HL-60/S4 (cell line): ENCODE results near the gene AP5M1.
"Not testable (repeated sequence)": the region's sequence is repeated elsewhere in the genome, so short reads cannot be mapped to it uniquely, and the experiment has no call there.

Experiments used
- in situ Hi-C: fragments of 300-500 bp; cut with MboI; formaldehyde crosslinking; loops from 2 replicates; pipeline ENCODE4 v1.14.3; 2022; ENCODE audit warnings: low sequenced_read_pairs

Gene AP5M1, protein sequence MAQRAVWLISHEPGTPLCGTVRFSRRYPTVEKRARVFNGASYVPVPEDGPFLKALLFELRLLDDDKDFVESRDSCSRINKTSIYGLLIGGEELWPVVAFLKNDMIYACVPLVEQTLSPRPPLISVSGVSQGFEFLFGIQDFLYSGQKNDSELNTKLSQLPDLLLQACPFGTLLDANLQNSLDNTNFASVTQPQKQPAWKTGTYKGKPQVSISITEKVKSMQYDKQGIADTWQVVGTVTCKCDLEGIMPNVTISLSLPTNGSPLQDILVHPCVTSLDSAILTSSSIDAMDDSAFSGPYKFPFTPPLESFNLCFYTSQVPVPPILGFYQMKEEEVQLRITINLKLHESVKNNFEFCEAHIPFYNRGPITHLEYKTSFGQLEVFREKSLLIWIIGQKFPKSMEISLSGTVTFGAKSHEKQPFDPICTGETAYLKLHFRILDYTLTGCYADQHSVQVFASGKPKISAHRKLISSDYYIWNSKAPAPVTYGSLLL

GRCh38 chr14:57268161-57269069 lies at the start of gene AP5M1, which contains the start of gene EXOC5:
Gene AP5M1, plus strand, starts transcription at chr14:57268971. Its CDS starts 344 bp downstream, at chr14:57269315.
Gene EXOC5, minus strand, starts transcription at chr14:57268905. Its CDS starts 257 bp downstream, at chr14:57268648.
- in situ Hi-C loops: no loop called here

DNA sequence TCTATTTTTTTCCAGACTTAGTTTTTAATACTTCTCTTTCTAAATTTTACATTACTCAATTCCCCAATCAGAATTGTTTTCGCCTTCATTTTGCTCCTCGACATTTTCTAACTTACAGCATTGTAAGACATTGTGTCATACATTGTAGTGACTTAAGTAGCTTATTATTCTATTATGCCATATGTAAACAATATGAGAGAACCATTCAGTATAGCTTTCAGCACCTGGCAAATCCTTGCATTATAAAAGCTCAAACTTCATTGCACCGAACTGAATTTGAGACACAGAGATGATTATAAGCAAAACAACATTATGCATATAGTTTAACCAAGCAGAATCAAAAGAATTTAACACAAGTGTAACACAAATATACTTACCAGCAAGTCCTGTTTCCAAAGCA lies 46.8 kb upstream of the AP5M1 start:
- in situ Hi-C loops: no loop called here

DNA sequence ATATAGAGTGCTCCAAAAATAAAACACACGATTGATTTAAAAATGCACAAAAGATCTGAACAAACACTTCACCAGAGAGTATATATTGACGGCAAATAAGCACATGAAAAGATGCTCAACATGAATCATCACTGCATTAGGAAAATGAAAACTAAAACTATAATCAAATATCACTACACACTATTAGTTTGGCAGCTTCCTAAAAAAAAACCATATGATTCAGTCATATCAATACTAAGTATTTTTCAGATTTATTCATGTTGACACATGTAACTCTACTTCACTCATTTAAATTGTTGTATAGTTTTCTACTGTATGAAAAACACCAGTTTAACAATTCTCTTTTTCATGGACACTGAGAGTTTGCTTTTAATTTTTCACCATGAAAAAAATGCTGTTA lies 41.7 kb upstream of the AP5M1 start:
- in situ Hi-C loops: no loop called here

GRCh38 chr14:57228320-57228719 lies 40.5 kb upstream of the AP5M1 start:
- in situ Hi-C loops: not testable (repeated sequence)

DNA sequence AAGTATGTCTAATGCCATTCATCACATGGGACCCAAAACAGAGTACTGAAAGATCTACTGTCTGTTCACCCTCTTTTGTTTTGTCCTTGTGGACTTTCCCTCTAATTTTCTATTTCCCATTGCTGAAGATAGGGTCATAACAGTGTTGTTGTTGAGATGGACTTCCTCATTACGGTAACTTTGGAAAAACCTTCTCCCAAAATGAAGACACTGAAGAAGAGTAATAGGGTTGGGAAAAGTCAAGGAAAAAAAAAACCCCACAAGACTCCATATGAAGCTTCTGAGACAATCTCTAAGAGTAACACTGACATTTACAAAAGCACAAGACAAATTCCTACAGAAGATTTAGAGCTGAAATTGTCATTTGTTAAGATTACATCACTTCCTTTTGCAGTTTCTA lies 36.8 kb upstream of the AP5M1 start:
- in situ Hi-C loops: no loop called here

- in situ Hi-C loops: not testable (repeated sequence)
These were observed 28.7 kb upstream of the AP5M1 start for GRCh38 chr14:57240115-57240514.

DNA sequence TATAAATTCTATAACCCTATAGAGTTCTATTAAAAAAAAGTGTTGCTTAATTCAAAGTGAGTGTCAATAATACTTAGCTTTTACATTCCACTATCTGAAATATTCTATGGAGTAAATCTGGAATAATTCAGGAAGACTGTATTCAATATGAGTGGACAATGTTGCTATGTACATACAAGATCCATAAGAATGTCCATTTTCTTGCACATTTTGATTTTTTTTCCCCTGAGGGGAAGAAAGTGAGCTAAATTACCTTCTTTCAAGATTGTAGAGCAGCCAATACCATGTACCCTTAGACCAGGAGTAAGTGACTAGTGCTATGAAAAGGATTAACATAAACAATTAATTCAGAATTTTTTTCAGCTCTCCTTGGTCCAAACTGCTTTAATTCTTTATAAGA lies 25.5 kb upstream of the AP5M1 start:
- in situ Hi-C loops: no loop called here

- in situ Hi-C loops: no loop called here
These were observed 24.7 kb upstream of the AP5M1 start for GRCh38 chr14:57244106-57244505.

- in situ Hi-C loops: no loop called here
These were observed 22.8 kb upstream of the AP5M1 start for GRCh38 chr14:57245941-57246340.

GRCh38 chr14:57246933-57247657 lies 21.7 kb upstream of the AP5M1 start:
- in situ Hi-C loops: no loop called here

GRCh38 chr14:57254884-57255283 lies 13.9 kb upstream of the AP5M1 start:
- in situ Hi-C loops: no loop called here

GRCh38 chr14:57258221-57258620 lies 10.6 kb upstream of the AP5M1 start:
- in situ Hi-C loops: not testable (repeated sequence)

DNA sequence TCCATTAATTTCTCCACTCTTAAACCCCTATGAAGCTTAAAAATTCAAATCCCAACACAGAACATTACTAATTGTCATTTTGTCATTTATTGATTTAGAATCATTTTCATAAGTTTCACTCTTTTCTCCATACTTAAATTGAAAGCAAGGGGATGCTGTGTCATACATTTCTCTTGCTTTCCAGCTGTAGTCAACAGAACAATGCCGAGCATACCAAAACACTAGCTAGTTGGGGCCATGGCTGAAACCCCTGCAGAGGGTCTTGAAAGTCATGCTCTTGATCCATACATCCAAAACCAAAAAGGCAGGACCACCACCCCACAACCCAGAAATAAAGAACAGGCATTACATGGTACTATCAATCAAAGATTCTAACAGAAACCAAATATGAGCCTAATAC lies 9.1 kb upstream of the AP5M1 start:
- in situ Hi-C loops: no loop called here

GRCh38 chr14:57261604-57262003 lies 7.2 kb upstream of the AP5M1 start:
- in situ Hi-C loops: no loop called here

- in situ Hi-C loops: no loop called here
These were observed 6.7 kb upstream of the AP5M1 start for GRCh38 chr14:57262117-57262516.

GRCh38 chr14:57266065-57266464 lies 2.7 kb upstream of the AP5M1 start:
- in situ Hi-C loops: no loop called here

DNA sequence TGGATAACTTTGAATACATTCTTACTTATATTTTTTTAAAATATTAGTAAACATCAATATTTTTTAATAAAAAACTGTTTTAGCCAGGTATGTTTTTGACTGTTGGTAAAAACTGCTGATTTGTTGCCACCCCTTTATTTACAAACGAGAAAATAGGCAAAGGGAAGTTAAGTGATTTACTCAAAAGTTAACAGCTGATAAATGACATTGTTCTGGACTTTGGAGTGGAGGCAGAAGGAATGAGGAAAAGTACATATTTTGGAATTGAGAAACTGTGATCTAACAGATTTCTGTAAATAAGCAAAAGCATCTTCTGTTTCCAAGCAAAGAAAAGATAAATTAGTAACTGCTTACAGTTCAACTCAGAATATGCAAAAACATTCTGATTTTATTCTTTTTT lies 4.5 kb downstream of the AP5M1 start:
- in situ Hi-C loops: no loop called here

- in situ Hi-C loops: no loop called here
These were observed 5.8 kb downstream of the AP5M1 start for GRCh38 chr14:57274551-57274950.

GRCh38 chr14:57275023-57275664 lies 6.4 kb downstream of the AP5M1 start:
- in situ Hi-C loops: no loop called here

GRCh38 chr14:57277062-57277461 lies 8.3 kb downstream of the AP5M1 start:
- in situ Hi-C loops: no loop called here
